NCI-H1048 (cell line): ENCODE results near the gene KCNK15.

Experiments
- DNase-seq: peaks from one replicate; lab custom pipeline; 2025; lab: John Stamatoyannopoulos, UW

Gene KCNK15

GRCh38 chr20:44736170-44737021 is 9.3 kb upstream of the KCNK15 start:
- DNase-seq = no peak

DNA sequence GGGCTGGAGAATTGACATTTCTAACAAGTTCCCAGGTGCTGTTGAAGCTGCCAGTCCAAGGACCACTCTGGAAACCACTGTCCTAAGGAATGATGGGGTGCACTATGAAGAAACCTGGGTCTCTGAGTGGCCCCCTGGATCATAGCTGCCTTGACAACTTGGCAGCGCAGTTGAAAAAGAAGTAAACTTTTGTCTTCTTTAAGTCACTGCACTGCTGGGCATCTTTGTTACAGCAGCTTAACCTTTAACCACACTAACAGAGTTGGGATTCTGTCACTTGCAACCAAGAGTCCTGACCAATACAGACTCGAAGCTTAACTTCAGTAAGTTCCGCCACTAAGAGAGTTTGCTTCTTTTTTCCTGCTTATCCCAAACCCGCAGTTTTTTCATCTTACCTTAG is 8.5 kb upstream of the KCNK15 start:
- no peak for DNase-seq

DNA sequence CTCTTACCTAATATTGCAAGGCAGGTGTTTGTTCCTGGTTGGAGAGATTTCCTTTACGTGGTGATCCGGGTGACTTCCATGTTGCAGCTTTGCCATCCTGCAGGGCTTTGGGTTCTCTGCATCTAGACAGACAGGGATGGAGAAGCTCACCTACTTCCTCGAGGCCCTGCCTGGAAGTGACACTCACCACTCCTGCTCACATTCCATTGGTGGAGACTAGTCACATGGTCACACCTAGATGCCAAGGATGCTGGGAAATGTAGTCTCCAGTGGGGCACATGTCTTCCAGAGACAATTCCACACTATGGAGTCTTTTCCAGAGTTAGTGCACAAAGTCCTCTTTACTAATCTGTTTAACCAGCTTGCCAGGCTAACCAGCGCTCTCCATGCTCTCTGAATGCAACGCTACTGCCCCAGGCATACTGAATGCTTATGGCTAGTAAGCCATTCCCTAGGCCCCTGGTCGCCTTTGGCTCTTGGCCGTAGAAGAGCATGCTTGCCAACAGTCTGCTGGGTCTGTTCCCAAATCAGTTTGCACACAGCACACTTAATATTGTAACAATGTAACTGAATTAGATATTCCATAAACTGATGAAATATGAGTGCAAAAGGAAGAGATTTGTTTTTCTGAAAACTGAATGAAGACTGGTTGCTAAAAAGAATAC is 6.7 kb upstream of the KCNK15 start:
- DNase-seq = no peak

GRCh38 chr20:44739942-44740341 is 5.7 kb upstream of the KCNK15 start:
- no peak for DNase-seq

DNA sequence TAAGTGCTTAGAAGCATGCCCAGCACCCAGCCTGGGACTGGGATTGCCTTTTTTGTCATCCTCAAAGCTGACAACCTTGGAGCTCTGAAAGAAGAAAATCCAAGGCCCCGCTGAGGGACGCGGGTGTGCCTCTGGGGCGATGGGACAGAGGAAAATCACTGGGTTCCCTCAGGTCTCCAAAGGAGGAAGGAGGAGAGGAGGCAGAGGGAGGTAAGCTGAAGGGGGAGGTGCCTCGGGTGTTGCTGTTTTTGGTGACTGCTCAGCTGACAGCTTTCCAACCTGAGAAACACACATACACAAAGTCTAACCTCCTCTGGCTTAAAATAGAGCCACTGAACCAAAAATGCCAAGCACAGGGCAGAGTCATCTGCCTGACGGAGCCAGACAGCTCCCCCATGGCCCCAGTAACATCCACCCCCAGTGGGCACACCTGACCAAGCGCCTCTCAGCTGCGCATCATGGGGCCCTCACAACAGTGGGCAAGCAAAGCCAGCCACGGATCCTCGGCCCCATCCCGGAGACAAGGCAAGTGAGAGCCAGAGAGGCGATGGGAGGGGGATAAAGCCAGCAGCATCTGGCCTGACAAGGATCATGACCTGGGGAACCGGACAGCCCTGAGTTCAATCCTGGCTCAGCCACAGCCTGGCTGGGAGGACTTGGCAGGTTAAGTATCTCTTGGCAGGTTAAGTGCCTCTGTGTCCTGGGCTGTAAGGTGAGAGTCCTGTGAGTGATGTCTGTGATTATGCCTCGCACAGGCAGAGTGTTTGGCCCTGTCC is 3.2 kb upstream of the KCNK15 start:
- no peak for DNase-seq

DNA sequence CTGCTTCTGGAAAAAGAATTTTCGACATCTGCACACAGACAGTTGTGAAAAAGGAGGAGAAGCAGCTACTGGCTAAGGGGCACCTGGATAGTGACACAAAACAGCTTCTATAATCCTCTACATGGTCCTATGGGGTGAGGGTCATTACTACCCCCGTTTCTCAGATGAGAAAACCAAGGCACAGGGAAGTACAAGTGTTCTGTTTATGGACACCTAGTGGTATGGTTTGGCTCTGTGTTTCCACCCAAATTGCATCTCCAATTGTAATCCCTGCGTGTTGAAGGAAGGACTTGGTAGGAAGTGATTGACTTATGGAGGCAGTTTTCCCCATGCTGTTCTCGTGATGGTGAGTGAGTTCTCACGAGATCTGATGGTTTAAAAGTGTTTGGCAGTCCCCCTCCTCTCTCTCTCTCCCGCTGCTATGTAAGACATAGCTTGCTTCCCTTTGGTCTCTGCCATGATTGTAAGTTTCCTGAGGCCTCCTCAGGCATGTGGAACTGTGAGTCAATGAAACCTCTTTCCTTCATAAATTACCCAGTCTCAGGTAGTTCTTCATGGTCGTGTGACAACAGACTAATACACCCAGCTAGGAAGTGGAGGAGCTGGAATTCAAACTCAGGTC is 2.5 kb upstream of the KCNK15 start:
- no peak for DNase-seq

DNA sequence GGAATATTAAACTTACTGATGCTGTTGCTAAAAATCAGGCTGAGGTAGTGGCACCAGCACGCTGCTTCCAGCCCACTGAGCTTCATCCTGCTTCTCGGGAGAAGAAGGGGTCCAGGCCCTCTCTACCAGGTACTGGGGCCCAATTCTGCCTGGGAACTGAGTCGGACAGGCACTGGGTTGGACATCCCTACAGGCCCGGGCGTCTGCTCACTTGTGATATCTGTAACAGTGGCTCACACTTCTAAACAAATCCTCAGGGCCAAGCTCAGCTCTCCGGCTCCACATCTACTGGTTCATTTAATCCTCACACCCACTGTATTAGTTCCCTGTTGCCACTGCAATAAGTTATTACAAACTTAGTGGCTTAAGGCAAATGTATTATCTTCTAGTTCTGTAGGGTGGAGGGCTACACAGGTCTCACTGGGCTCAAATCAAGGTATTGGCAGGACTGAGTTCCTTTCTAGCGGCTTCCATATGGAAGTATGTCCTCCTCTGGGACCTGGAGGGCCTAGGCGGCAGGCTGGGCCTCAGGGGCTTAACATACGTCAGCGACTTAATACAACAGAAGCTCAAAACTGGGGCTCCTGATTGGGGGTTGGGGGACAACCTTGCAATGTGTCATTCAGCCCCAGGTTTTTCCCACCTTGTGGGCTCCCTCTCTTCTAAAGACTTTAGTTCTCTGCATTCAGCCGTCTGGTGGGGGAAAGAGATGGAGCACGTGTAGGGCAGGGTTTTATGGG is 1.6 kb upstream of the KCNK15 start:
- no peak for DNase-seq

DNA sequence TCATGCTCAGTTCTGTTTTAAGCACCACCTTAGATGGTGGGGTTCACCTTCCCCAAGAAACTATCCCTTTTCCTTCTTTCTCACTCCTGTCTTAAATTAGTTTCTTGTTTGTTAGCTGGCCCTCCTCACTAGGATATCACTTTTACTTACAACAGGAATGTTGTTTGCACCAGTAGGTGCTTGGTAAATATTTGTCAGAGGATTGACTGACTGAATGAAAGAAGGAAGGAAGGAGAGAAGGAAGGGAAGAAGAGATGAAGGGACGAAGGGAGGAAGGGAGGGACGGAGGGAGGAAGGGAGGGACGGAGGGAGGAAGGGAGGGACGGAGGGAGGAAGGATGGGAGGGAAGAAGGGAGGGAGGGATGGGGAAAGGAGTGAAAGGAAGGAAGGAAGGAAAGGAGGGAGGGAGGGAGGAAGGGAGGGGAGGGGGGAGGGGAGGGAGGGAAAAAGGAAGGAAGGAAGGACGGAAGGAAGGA is 505 bp upstream of the KCNK15 start:
- no peak for DNase-seq

DNA sequence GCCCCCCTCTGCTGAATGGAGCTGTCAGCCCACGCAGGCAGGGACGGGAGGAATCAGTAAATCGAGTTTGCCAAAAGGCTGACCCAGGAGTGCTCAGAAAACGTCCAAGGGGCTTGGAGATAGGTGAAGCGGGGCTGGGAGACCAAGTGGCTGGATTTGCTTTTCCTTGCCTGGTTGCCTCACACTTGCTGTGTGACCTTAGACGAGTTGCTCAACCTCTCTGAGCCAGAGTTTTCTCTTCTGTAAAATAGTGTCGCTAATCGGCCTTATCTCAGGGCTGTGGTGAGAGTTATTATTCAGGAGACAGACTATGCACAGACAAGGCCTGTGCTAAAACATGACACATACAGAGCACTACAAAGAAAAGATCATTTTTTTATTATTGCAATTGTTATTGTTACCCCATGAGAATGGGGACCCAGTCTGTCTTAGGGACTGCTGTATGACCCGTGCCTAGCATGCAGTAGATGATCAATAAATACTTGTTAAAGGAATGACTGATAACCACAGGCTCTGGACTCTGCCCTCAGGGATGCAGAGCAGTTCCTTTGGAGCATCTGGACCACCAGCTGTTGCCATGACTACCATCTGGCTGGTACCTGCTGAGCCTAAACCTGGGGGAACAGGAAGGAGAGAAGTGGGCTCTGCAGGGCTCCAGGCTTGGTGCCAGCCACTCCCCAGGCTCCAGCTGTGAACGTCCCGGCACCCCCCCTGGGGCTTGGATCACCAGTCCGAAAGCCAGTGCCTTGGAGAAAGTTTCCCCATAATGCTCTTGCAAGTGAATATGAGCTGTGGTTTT is 901 bp downstream of the KCNK15 start:
- no peak for DNase-seq

GRCh38 chr20:44747166-44748004 is 1.7 kb downstream of the KCNK15 start:
- no peak for DNase-seq

- DNase-seq = no peak
These were observed 2.3 kb downstream of the KCNK15 start for GRCh38 chr20:44748005-44748370.

DNA sequence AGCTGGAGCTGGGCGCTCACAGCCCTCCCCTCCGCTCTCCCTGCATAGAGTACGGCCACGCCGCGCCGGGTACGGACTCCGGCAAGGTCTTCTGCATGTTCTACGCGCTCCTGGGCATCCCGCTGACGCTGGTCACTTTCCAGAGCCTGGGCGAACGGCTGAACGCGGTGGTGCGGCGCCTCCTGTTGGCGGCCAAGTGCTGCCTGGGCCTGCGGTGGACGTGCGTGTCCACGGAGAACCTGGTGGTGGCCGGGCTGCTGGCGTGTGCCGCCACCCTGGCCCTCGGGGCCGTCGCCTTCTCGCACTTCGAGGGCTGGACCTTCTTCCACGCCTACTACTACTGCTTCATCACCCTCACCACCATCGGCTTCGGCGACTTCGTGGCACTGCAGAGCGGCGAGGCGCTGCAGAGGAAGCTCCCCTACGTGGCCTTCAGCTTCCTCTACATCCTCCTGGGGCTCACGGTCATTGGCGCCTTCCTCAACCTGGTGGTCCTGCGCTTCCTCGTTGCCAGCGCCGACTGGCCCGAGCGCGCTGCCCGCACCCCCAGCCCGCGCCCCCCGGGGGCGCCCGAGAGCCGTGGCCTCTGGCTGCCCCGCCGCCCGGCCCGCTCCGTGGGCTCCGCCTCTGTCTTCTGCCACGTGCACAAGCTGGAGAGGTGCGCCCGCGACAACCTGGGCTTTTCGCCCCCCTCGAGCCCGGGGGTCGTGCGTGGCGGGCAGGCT is 4.6 kb downstream of the KCNK15 start:
- DNase-seq = no peak

DNA sequence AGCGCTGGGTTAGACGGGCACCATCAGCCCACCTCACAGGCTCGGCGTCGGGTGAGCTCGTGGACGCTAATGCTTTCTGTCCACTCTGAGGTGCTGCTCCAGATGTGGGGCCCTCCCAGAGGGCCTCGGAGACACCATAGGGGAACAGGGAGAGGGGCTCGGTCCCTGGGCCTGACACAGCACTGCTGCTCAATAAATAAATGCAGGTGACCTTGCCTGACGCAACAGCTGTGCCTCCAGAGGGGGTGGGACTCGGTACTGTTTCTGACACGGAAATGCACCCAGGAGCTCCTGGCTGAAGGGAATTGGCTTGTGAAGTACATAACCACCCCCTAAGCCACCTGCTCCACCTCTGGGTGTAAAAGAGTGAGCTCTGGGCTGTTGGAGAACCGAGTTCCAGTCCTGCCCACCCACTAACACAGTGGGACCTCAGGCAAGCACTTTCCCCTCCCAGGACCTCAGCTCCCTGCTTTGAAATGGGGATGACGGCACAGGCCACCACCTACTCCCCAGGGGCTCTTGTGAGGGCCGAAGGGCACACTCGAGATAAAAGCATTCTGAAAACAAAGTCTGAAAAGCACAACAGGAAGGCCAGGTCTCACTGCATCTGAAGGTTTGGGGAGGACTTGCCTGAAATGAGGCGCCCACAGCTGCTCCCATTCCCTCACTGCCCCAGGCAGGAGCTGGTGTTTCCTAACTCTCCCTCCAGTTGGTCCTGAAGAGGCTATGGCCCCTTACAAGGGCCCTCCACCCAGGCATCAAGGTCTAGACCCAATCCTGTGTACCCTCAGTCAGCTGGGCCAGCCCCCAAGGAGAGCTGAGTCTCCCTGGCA is 6.7 kb downstream of the KCNK15 start:
- DNase-seq = no peak

DNA sequence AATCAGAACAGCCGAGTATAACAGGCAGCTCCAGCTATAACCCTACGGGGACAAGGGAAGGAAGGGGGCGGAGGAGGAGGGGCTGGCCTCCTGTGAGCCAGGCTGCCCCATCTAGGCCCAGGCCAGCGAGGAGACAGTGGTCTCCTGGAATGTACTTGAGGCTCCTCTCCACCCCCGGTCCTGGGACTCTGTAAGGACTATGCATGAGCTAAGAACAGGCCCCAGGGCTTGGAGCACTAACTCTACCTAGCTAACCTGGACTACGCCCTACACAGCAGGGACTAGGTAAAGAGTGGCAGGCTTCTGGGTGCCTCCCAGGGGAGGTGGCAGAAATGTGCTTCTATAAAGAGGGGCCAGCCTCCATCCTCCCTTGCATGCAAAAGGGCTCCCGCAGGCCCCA is 8.9 kb downstream of the KCNK15 start:
- no peak for DNase-seq

- DNase-seq = no peak
These were observed 10.5 kb downstream of the KCNK15 start for GRCh38 chr20:44756011-44756688.

DNA sequence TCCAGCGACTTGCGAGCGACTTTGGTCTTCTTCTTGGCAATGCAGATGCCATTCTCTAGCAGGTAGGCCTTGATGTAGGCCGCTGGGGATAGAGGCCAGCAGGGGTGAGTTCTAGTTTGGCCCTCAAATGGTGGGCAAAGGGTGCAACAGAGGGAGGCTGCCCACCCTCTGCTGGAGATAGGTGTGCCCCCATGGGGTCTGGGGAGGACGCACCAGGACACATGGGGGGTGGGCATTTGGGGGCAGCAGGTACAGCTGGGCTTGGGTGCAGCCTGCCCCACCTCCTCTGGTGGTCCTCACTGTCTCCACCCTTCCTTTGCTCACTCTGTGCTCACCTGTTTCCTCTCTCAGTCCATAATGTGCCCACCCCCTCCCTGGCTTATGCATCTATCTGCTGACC is 11.3 kb downstream of the KCNK15 start:
- DNase-seq = no peak

DNA sequence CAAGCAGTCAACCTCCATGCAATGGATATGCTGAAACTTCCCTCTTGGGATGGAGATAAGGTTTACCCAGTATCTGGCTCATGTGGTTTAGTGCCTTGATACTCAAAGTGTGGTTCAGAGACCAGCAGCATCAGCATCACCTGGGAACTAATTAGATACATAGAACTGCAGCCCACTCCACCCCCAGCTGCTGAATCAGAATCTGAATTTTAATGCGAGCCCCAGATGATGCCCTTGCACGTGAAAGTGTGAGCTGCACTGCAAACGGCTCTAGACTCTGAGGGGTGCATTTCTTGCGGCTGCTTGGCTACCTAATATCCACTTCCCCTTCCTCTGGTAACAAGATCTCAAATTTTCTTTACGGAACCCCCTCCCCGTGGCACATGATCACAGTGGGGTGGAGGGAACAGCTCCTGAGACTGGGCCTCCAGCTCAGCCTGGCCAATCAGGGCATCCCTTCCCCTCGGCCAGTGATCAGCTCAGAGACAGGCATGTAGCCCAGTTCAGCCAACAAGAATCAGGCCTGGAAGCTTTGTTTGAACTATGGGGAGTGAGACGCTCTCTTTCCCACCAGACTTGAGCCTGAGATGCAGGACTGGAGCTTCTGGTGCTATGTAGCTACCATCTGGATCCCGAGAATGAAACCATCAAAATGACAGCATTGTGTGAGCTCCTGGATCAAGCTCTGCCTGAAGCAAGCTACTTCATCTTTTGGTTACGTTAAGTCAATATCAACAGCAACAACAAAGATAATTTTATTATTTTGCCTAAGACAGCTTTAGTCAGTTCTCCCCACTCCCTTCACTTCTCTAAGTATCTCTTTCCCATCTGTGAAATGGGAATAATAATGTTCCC is 12.8 kb downstream of the KCNK15 start:
- DNase-seq = no peak
